ENCODE data around the gene DUXB. TPM values are rescaled to one million over a fixed set of nuclear protein-coding genes. Genes with fewer than 3 reads are reported as not detected.

The DUXB gene
- total RNA-seq, 1 donor from 2014 or later: not detected

- DNase-seq (ENCODE audit: low read depth): no peak
- no peak for TF ChIP-seq CTCF (conservative IDR thresholded peaks at IDR 0.05; ENCODE audit: low read depth, low read length)
- H3K4me3 ChIP-seq (ENCODE audit: low read depth, low read length): no peak overlapping the region
Measured at GRCh38 chr16:75679366-75679765, 21.9 kb downstream of the DUXB start.

- TF ChIP-seq CTCF (conservative IDR thresholded peaks at IDR 0.05; ENCODE audit: low read depth, low read length): no peak
- H3K4me3 ChIP-seq (ENCODE audit: low read depth, low read length): no peak within 1 kb of the TSS
- no peak for DNase-seq (ENCODE audit: low read depth)
Measured at GRCh38 chr16:75676909-75677308, 24.4 kb downstream of the DUXB start, which contains the start of gene CPHXL2. TSS of gene CPHXL2 (minus strand) at chr16:75677009. CDS start at chr16:75676999, 10 bp downstream.

GRCh38 chr16:75667503-75667902, 33.8 kb downstream of the DUXB start:
- H3K4me3 ChIP-seq (ENCODE audit: low read depth, low read length): no peak overlapping the region
- no peak for DNase-seq (ENCODE audit: low read depth)
- TF ChIP-seq CTCF (conservative IDR thresholded peaks at IDR 0.05; ENCODE audit: low read depth, low read length): no peak

GRCh38 chr16:75660726-75661302, 40.4 kb downstream of the DUXB start:
- TF ChIP-seq CTCF (conservative IDR thresholded peaks at IDR 0.05; ENCODE audit: low read depth, low read length): no peak
- no peak for DNase-seq (ENCODE audit: low read depth)
- H3K4me3 ChIP-seq (ENCODE audit: low read depth, low read length): no peak overlapping the region

- no peak for TF ChIP-seq CTCF (conservative IDR thresholded peaks at IDR 0.05; ENCODE audit: low read depth, low read length)
- DNase-seq (ENCODE audit: low read depth): no peak
- H3K4me3 ChIP-seq (ENCODE audit: low read depth, low read length): no peak overlapping the region
Measured at GRCh38 chr16:75660321-75660720, 40.9 kb downstream of the DUXB start.

- TF ChIP-seq CTCF (conservative IDR thresholded peaks at IDR 0.05; ENCODE audit: low read depth, low read length): no peak
- DNase-seq (ENCODE audit: low read depth): no peak
- no peak overlapping the region for H3K4me3 ChIP-seq (ENCODE audit: low read depth, low read length)
Measured at GRCh38 chr16:75658175-75658574, 43.1 kb downstream of the DUXB start.

- H3K4me3 ChIP-seq (ENCODE audit: low read depth, low read length): no peak overlapping the region
- TF ChIP-seq CTCF (conservative IDR thresholded peaks at IDR 0.05; ENCODE audit: low read depth, low read length): no peak
- no peak for DNase-seq (ENCODE audit: low read depth)
Measured at GRCh38 chr16:75653922-75654321, 47.3 kb downstream of the DUXB start.

Data from epithelial cell of proximal tubule (primary cell).